Left lobe of liver (tissue), 2 donors: ENCODE measurements around the gene SLC48A1. TPM values are rescaled to one million over a fixed set of nuclear protein-coding genes. Genes with fewer than 3 reads are reported as not detected.

Experiments
- ATAC-seq: fragments of 200-7000 bp; cut with Tn5 transposase; one replicate; pipeline ENCODE4 v1.9.1; 2020; ENCODE audit warnings: mild to moderate bottlenecking, moderate library complexity
- DNase-seq: peaks from one replicate; pipeline ENCODE4 v3.0.0-alpha.2; 2020; ENCODE audit warnings: low spot score
- total RNA-seq: library from RNA; stranded (reverse); gene quantifications from one replicate; pipeline ENCODE4 v1.2.1, GENCODE V29; 2021
- donor health status: DM: no; HTN: no; CAD: no; lungs with moderate emphysema.
- donor health status: DM: no; HTN: yes; CAD: no.

Gene SLC48A1
- total RNA-seq, 1 donor from 2014 or later: 14.1 TPM

- ATAC-seq: no peak
These were observed 16.9 kb downstream of the SLC48A1 start for GRCh38 chr12:47789712-47790489.

DNA sequence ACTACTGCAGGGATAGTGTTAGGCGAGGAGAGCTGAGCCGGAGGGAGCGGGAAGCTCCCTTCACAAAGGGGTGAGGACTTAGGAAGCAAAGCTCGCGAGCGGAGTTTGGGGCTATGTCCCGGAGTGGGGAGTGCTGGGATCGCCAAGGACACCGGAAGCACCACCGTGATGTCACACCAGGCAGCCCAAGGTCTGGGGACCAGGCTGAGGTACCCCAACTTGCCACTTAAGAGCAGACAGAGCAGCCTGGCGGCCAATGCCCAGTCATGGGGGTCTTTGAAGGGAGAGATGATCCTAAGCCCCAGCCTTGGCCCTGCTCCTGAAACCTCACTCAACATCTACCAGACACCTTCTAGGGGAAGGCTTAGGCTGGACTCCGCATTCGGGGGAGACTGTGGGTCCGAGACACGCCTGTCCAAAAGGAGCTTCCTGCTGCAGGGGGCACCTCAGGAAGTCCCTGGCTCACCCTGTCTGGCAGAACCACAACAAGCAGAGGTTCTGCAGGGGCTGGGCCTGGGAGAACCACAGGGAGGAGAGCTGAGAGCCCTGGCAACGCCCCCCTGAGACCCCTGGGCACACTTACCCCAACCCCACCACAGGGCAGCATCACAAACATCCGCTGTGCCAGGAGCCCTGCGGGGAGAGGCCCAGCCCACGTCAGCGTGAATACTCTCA is 17.8 kb downstream of the SLC48A1 start:
- no peak for ATAC-seq
- no peak for DNase-seq

More at GRCh38 chr12:47789712-47790489, 16.9 kb downstream of the SLC48A1 start:
- DNase-seq: no peak

GRCh38 chr12:47791351-47791746 is 18.3 kb downstream of the SLC48A1 start:
- DNase-seq: no peak
- ATAC-seq: no peak

GRCh38 chr12:47791874-47792273 is 18.8 kb downstream of the SLC48A1 start:
- no peak for ATAC-seq
- DNase-seq: no peak

DNA sequence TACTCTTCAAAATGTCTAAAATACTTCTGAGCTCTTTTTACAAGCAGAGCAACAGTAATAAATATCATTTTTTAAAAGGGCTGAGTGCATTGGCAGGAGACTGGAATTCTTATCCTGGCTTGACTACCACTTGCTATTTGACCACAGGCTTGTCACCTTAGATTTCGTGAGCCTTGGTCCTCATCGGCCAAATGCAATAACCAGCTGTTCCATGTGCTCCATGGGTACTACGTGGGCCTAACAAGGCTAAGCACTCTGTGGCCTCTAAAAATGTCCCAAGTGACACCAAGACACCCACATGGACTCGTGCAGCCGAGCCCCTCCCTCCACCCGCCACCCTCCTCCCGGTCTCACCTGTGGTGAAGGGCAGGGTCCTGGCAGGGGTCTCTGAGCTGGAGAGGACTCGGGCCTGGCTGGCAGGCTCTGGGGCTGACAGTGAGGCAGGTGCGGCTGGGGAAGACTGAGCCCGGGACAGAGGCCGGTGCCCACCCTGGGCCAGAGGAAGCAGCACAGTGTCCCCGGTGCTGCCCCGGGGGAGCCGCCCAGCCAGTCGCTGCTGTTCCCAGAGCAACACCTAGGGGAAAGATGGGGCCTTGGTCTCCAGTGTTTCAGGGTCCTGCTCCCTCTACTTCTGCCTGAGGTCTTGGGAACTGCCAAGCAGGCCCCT is 20.1 kb downstream of the SLC48A1 start:
- no peak for DNase-seq
- no peak for ATAC-seq

DNA sequence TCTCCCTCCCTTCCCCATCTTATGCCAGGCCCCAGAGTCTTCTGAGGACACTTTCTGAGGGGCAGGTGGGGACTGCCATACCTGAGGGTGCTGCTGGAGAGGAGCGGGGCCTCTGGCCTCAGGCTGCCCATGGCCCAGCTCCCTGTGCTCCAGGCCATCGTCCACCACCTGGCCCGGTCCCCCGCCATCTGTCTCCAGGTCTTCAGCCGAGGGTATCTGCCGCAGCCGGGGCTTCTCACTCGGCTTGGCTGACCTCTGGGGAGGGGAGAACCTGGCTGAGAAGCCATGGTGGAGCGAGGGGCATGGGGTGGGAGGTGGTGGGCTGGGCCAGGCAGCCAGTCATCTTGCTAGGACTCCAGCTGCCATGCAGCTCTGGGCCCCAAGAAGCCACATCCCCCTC is 21.6 kb downstream of the SLC48A1 start:
- ATAC-seq (no peak), DNase-seq (no peak)

GRCh38 chr12:47795121-47795813 is 22.2 kb downstream of the SLC48A1 start:
- no peak for DNase-seq

GRCh38 chr12:47795814-47796411 is 22.9 kb downstream of the SLC48A1 start:
- DNase-seq (no peak), ATAC-seq (no peak)

More at GRCh38 chr12:47795121-47795813, 22.2 kb downstream of the SLC48A1 start:
- no peak for ATAC-seq

DNA sequence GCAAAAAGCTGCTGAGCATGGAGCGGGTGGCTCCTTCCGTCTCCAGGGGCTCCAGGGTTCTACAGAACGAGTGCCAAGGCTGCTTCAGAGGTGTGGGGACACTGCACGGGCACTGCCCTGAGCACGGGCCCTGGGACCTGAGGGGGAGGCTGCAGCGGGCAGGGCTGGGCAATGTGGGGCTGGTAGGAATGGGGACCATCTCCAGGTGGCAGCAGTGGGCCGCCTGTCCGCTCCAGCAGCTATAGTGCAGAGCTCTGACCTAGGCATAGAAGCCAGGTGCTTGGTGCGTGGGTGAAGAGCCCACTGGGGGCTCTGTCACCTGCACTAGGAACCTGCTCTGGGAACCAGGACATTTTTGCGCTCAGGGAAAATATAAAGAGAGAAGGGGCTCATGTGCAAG is 24.4 kb downstream of the SLC48A1 start:
- ATAC-seq: peak; percentile 88
- no peak for DNase-seq

- DNase-seq (no peak), ATAC-seq (no peak)
These were observed 25.4 kb downstream of the SLC48A1 start for GRCh38 chr12:47798382-47798948.

GRCh38 chr12:47799357-47799955 is 26.4 kb downstream of the SLC48A1 start:
- DNase-seq (no peak), ATAC-seq (peak; percentile 20)

DNA sequence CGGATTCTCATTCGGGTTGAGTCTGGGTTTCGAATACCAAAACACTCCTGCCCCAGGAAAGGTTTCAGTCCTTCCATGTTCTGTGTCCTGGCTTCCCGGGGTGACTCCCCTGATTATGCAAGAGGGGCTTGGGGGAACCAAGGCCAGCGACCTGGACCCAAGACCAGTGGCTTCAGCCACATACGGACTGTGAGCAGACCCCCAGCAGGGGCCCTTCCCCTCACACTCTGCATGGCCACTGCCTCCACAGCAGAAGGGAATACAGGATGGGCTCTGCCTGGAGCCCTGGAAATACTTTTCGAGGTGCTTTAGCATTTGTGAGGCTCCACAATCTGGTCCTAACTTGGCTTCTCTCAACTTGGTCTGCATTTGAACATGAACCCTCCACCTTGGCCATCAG is 27.5 kb downstream of the SLC48A1 start:
- DNase-seq (no peak), ATAC-seq (no peak)

DNA sequence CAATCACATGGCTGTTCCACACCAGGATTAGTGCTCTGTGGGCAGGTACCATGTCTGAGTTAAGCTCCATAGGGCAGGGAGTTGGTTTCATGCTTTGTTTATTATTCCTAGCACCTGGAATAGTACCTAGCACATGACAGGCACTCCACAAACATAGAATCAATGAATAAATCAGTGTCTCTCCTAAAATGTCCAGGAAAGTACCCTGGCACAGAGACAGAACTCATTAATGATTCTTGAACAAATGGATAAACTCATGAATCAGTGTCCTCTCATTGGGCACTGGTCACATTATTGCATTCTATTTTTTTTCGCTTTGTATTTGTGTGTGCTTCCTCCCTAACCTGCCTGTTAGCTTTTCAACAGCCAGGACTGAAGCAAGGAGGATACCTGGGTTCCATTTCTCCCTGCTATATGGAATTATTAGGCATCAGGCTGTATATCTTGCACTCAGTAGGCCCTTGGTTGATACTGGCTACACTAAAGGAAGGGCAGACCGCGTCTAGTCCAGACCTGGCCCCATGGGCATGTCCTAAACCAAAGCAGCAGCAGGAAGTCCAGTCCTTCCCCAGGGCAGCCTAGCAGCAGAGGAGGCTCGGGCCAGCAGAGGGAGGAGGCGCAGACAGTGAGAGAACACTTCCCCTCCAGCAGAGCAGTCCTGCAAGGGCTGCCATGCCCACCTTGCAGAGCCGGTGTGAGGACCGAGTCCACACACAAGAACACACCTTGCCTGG is 28.3 kb downstream of the SLC48A1 start:
- ATAC-seq: peak; percentile 47
- DNase-seq: no peak

DNA sequence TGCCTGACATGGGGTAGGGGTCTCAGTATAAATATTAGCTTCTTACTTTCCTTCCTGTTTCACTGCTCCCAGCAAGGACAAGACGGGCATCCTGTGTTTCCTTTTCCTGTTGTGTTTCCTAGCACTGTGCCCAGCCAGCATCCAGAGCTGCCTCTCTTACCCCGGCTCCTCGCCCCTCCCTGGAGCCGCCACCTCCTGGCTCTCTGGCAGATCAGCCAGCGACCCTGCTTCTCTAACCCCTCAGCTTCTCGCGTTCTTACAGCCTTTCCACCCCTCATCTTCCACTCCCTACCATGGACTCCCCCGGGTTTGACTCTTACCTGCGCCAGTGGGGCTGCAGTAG is 28.8 kb downstream of the SLC48A1 start:
- no peak for DNase-seq
- no peak for ATAC-seq

GRCh38 chr12:47802312-47802711 is 29.3 kb downstream of the SLC48A1 start:
- ATAC-seq (no peak), DNase-seq (no peak)

GRCh38 chr12:47803191-47803875 is 30.3 kb downstream of the SLC48A1 start:
- peak; percentile 13 for ATAC-seq

GRCh38 chr12:47804171-47804570 is 31.1 kb downstream of the SLC48A1 start:
- no peak for DNase-seq
- ATAC-seq: no peak

More at GRCh38 chr12:47803191-47803875, 30.3 kb downstream of the SLC48A1 start:
- no peak for DNase-seq

DNA sequence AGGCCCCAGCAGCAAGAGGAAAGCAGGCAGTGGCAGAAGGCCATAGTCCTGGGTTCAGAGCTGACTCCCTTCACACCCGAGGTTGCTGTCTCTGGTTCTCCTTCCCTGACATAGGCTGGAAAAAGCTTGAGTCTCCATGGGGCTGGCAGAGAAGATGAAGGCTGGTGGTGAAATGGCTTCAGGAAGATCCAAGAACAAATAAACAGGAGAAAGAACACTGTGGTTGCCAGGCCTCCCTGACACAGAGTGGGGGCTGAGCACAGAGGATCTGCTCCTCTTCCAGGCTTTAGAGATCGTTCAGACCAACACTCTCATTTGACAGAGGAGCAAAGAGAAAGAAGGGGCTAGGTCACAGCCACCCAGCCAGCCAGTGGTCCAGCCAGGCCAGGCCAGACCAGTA is 32.4 kb downstream of the SLC48A1 start:
- ATAC-seq (no peak), DNase-seq (no peak)

DNA sequence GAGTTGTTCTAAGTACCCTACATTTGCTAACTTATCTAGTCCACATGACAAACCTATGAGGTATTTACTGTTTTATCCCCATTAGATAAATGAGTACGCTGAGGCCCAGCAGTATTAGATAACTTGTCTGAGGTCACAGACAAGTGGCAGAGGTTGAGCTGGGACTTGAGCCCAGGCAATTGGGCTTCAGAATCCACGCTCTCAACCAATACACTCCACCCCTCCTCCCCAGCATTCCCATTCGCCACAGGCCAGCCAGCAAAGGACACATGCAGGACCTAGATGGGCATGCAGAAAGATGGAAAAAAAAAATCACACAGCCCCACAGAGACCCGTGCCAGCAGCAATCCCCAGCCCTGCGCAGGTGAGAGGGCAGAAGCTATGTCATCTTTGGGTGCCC is 34.3 kb downstream of the SLC48A1 start:
- DNase-seq: no peak
- no peak for ATAC-seq
